Trophoblast cell (in vitro differentiated cells and primary cell): ENCODE data around the gene PRKD1.

Source experiments
- DNase-seq, 2 donors: peaks; one replicate each; pipeline ENCODE4 v3.0.0-alpha.2; 2016
- H2AFZ ChIP-seq: 2 replicates; pipeline ENCODE4 v1.6.1; 2013; ENCODE audit warnings: low read length, moderate library complexity, mild to moderate bottlenecking; ENCODE audit not compliant: insufficient read depth, poor library complexity
- H2AK5ac ChIP-seq: 2 replicates; pipeline ENCODE4 v1.6.1; 2013; ENCODE audit warnings: mild to moderate bottlenecking, low read length
- H2BK120ac ChIP-seq: 2 replicates; pipeline ENCODE4 v1.6.1; 2013; ENCODE audit warnings: low read length, mild to moderate bottlenecking, moderate library complexity; ENCODE audit not compliant: insufficient read depth, poor library complexity
- H2BK12ac ChIP-seq: 2 replicates; pipeline ENCODE4 v1.6.1; 2013; ENCODE audit warnings: mild to moderate bottlenecking, low read length, moderate library complexity
- H2BK5ac ChIP-seq: 2 replicates; pipeline ENCODE4 v1.6.1; 2013; ENCODE audit warnings: low read length, low read depth, moderate library complexity, mild to moderate bottlenecking; ENCODE audit not compliant: poor library complexity
- H3K14ac ChIP-seq: 2 replicates; pipeline ENCODE4 v1.6.1; 2013; ENCODE audit warnings: mild to moderate bottlenecking, low read length
- H3K18ac ChIP-seq: 2 replicates; pipeline ENCODE4 v1.6.1; 2013; ENCODE audit warnings: mild to moderate bottlenecking, low read length
- H3K23ac ChIP-seq: 2 replicates; pipeline ENCODE4 v1.6.1; 2013; ENCODE audit warnings: low read length
- H3K27ac ChIP-seq: 2 replicates; pipeline ENCODE4 v1.5.1; 2013; ENCODE audit warnings: low read depth, mild to moderate bottlenecking, inconsistent platforms, low read length, moderate library complexity
- H3K27me3 ChIP-seq: 2 replicates; pipeline ENCODE4 v1.6.1; 2013; ENCODE audit warnings: inconsistent platforms, mild to moderate bottlenecking, low read length, moderate library complexity; ENCODE audit not compliant: insufficient read depth
- H3K36me3 ChIP-seq, 2 experiments: 1 replicate in 1 of 2; 2 replicates in 1 of 2; pipeline ENCODE4 v1.6.1; 2013; ENCODE audit warnings: low read length in 2 of 2, mild to moderate bottlenecking in 2 of 2, moderate library complexity in 1 of 2; ENCODE audit not compliant: insufficient read depth in 2 of 2, control insufficient read depth in 1 of 2
- H3K4ac ChIP-seq: 2 replicates; pipeline ENCODE4 v1.6.1; 2013; ENCODE audit warnings: low read depth, mild to moderate bottlenecking, low read length, moderate library complexity
- H3K4me1 ChIP-seq, 2 experiments: 1 replicate in 1 of 2; 2 replicates in 1 of 2; pipeline ENCODE4 v1.6.1; 2013; ENCODE audit warnings: low read length in 2 of 2, mild to moderate bottlenecking in 2 of 2, moderate library complexity in 1 of 2; ENCODE audit not compliant: insufficient read depth in 2 of 2, control insufficient read depth in 1 of 2
- H3K4me2 ChIP-seq: 2 replicates; pipeline ENCODE4 v1.6.1; 2013; ENCODE audit warnings: inconsistent platforms, mild to moderate bottlenecking, low read length, moderate library complexity
- H3K4me3 ChIP-seq: 2 replicates; pipeline ENCODE4 v1.5.1; 2013; ENCODE audit warnings: mild to moderate bottlenecking, low read depth, low read length, inconsistent platforms
- H3K79me1 ChIP-seq: one replicate; pipeline ENCODE4 v1.6.1; 2013; ENCODE audit warnings: low read length
- H3K79me2 ChIP-seq: 2 replicates; pipeline ENCODE4 v1.6.1; 2013; ENCODE audit warnings: low read length, mild to moderate bottlenecking; ENCODE audit not compliant: control insufficient read depth, insufficient read depth, poor library complexity
- H3K9ac ChIP-seq: 2 replicates; pipeline ENCODE4 v1.6.1; 2013; ENCODE audit warnings: mild to moderate bottlenecking, low read length
- H3K9me3 ChIP-seq: 2 replicates; pipeline ENCODE4 v1.6.1; 2013; ENCODE audit warnings: low read depth, mild to moderate bottlenecking, control low read depth, inconsistent platforms, low read length; ENCODE audit not compliant: insufficient read depth
- H4K12ac ChIP-seq: 2 replicates; pipeline ENCODE4 v1.6.1; 2013; ENCODE audit warnings: low read depth, mild to moderate bottlenecking, low read length, moderate library complexity
- H4K8ac ChIP-seq: 2 replicates; pipeline ENCODE4 v1.6.1; 2013; ENCODE audit warnings: low read depth, mild to moderate bottlenecking, low read length, moderate library complexity
- H4K91ac ChIP-seq: one replicate; pipeline ENCODE4 v1.6.1; 2013; ENCODE audit warnings: low read depth, mild to moderate bottlenecking, low read length, moderate library complexity
- WGBS: extraction: QIAGEN DNeasy Blood & Tissue Kit; methylation state at CpG from one replicate; pipeline ENCODE4 v1.1.7; 2013; ENCODE audit warnings: missing lambda C conversion rate; ENCODE audit not compliant: insufficient read length, insufficient coverage; ENCODE audit errors: extremely low coverage; 5-methylcytosine and 5-hydroxymethylcytosine counted together

Gene PRKD1

GRCh38 chr14:29838752-29839151, 88.9 kb downstream of the PRKD1 start:
- Histone ChIP-seq H3K4ac (no peak overlapping the region), H3K18ac (no peak overlapping the region), H3K27me3 (no peaks in the 10 kb centered on the region), H3K9ac (no peak overlapping the region), H2BK5ac (no peak overlapping the region), H4K91ac (no peak overlapping the region), H3K79me2 (no peaks in the 10 kb centered on the region), H3K4me1 (no peaks in the 10 kb centered on the region), H2BK120ac (no peak overlapping the region), H3K23ac (no peak overlapping the region), H4K8ac (no peak overlapping the region), H3K27ac (no peak overlapping the region), H3K36me3 (peaks cover 0 to 4% of the 10 kb centered on the region in 2 experiments), H3K4me2 (no peak overlapping the region), H3K79me1 (no peaks in the 10 kb centered on the region), H3K4me3 (no peak overlapping the region), H2AK5ac (no peak overlapping the region), H2BK12ac (no peak overlapping the region), H2AFZ (no peak overlapping the region), H3K14ac (no peak overlapping the region), H3K9me3 (peaks cover 9% of the 10 kb centered on the region), H4K12ac (no peak overlapping the region)
- no CpG with 5 or more reads among the region's 2 CpGs for WGBS
- no peak for DNase-seq

DNA sequence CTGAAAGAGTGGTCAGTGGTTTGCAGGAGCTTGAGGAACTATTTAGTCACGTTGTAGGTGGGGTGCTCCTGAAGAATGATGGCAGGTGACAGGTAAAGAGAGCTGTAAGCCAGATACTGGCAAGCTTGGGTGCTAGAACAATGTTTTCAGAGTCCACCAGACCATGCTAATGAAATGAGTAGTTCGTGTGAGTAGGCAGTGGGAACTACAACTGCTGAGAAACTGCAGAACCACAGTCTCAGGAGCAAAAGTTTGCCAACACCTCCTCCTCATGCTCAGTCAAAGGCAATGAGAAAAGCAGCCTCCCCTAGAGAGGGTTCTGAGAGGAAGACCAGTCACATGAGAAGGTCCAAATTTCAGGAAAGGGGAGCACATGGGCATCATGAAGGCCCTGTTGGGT, 91.3 kb downstream of the PRKD1 start:
- Histone ChIP-seq H3K4ac (no peak overlapping the region), H3K23ac (no peak overlapping the region), H3K4me3 (no peak overlapping the region), H3K18ac (no peak overlapping the region), H3K27ac (no peak overlapping the region), H3K36me3 (peaks cover 0 to 4% of the 10 kb centered on the region in 2 experiments), H3K9ac (no peak overlapping the region), H3K79me1 (no peaks in the 10 kb centered on the region), H3K4me2 (no peak overlapping the region), H2AK5ac (no peak overlapping the region), H4K12ac (no peak overlapping the region), H2BK5ac (no peak overlapping the region), H3K79me2 (no peaks in the 10 kb centered on the region), H2BK12ac (no peak overlapping the region), H4K8ac (no peak overlapping the region), H3K4me1 (no peaks in the 10 kb centered on the region), H3K9me3 (peaks cover 9% of the 10 kb centered on the region), H4K91ac (no peak overlapping the region), H3K14ac (no peak overlapping the region), H2AFZ (no peak overlapping the region), H2BK120ac (no peak overlapping the region), H3K27me3 (no peaks in the 10 kb centered on the region)
- no peak for DNase-seq
- WGBS: no CpG with 5 or more reads among the region's 2 CpGs

DNA sequence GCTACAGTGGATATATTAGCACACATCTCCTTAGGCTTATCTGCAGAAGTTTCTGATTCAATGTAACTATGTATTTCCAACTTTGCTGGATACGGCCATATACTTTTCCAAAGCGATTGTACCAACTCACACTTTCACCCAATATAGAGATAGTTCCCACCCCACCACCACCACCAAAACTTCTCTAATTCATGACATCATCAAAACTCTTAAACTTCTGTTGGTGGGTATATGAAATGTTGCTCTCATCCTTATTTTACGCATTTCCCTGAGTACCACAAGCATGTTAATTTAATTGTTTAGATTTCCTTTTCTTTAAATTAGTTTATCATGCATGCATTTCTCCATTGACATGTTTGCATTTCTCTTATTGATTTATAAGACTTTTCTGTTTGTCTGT, 95.6 kb downstream of the PRKD1 start:
- no peak overlapping the region for H2AFZ ChIP-seq
- H2BK5ac ChIP-seq: no peak overlapping the region
- no peak overlapping the region for H3K23ac ChIP-seq
- no peak overlapping the region for H2BK12ac ChIP-seq
- H3K27ac ChIP-seq: no peak overlapping the region
- no peaks in the 10 kb centered on the region for H3K79me1 ChIP-seq
- H2AK5ac ChIP-seq: no peak overlapping the region
- H3K4ac ChIP-seq: no peak overlapping the region
- H3K36me3 ChIP-seq: no peaks in the 10 kb centered on the region
- DNase-seq: no peak
- no peak overlapping the region for H4K91ac ChIP-seq
- no peak overlapping the region for H2BK120ac ChIP-seq
- no peak overlapping the region for H3K4me3 ChIP-seq
- H3K18ac ChIP-seq: no peak overlapping the region
- no CpG with 5 or more reads among the region's 3 CpGs for WGBS
- no peak overlapping the region for H3K14ac ChIP-seq
- no peaks in the 10 kb centered on the region for H3K4me1 ChIP-seq
- H3K79me2 ChIP-seq: no peaks in the 10 kb centered on the region
- no peaks in the 10 kb centered on the region for H3K27me3 ChIP-seq
- H4K8ac ChIP-seq: no peak overlapping the region
- no peaks in the 10 kb centered on the region for H3K9me3 ChIP-seq
- no peak overlapping the region for H4K12ac ChIP-seq
- H3K9ac ChIP-seq: no peak overlapping the region
- H3K4me2 ChIP-seq: no peak overlapping the region

- no peak overlapping the region for H3K18ac ChIP-seq
- no peak overlapping the region for H2BK120ac ChIP-seq
- H4K12ac ChIP-seq: no peak overlapping the region
- no peaks in the 10 kb centered on the region for H3K27me3 ChIP-seq
- DNase-seq: no peak
- H3K79me1 ChIP-seq: no peaks in the 10 kb centered on the region
- no peak overlapping the region for H3K23ac ChIP-seq
- no peaks in the 10 kb centered on the region for H3K4me1 ChIP-seq
- H2AK5ac ChIP-seq: no peak overlapping the region
- H3K27ac ChIP-seq: no peak overlapping the region
- H3K36me3 ChIP-seq: no peaks in the 10 kb centered on the region
- no peak overlapping the region for H3K4ac ChIP-seq
- no peak overlapping the region for H3K9ac ChIP-seq
- no CpG with 5 or more reads among the region's 2 CpGs for WGBS
- no peak overlapping the region for H3K4me3 ChIP-seq
- no peak overlapping the region for H2BK5ac ChIP-seq
- H2BK12ac ChIP-seq: no peak overlapping the region
- no peak overlapping the region for H4K8ac ChIP-seq
- no peak overlapping the region for H4K91ac ChIP-seq
- H3K14ac ChIP-seq: no peak overlapping the region
- no peak overlapping the region for H2AFZ ChIP-seq
- no peaks in the 10 kb centered on the region for H3K9me3 ChIP-seq
- no peaks in the 10 kb centered on the region for H3K79me2 ChIP-seq
- no peak overlapping the region for H3K4me2 ChIP-seq
Observed at GRCh38 chr14:29829851-29830250, 97.8 kb downstream of the PRKD1 start.
